ENCODE measurements around the gene EGFLAM. TPM values are rescaled to one million over a fixed set of nuclear protein-coding genes. Genes with fewer than 3 reads are reported as not detected.

EGFLAM gene
- total and polyA plus RNA-seq, 2 experiments from 2014 or later = 0.24 to 1.9 TPM

GRCh38 chr5:38369692-38370091, 111.3 kb downstream of the EGFLAM start:
- H3K36me3 ChIP-seq (ENCODE audit: insufficient read depth) = no peaks in the 10 kb centered on the region
- H3K79me2 ChIP-seq (replicated peaks; ENCODE audit: insufficient read depth) = no peaks in the 10 kb centered on the region
- TF ChIP-seq ZNF331 (CRISPR knock-in tag; IDR thresholded peaks at IDR 0.05; ENCODE audit: low read depth) (no peak), EZH2 (IDR thresholded peaks at IDR 0.05; ENCODE audit: low read depth, unreplicated experiment) (no peak), STAT1 (IDR thresholded peaks at IDR 0.05; ENCODE audit: unreplicated experiment) (no peak), ETS1 (IDR thresholded peaks at IDR 0.05) (no peak), JUNB (IDR thresholded peaks at IDR 0.05; ENCODE audit: unreplicated experiment) (no peak), CTCF (conservative IDR thresholded peaks at IDR 0.05; ENCODE audit: low read depth in 2 of 2) (no peak), ZNF114 (CRISPR knock-in tag; IDR thresholded peaks at IDR 0.05) (no peak), CREB1 (CRISPR knock-in tag; IDR thresholded peaks at IDR 0.05; ENCODE audit: low read depth) (no peak), POLR2AphosphoS5 (IDR thresholded peaks at IDR 0.05; ENCODE audit: low read depth) (no peak), EZH2phosphoT487 (IDR thresholded peaks at IDR 0.05; ENCODE audit: unreplicated experiment) (no peak), NANOG (IDR thresholded peaks at IDR 0.05; ENCODE audit: borderline replicate concordance) (no peak)
- TF ChIP-seq, protein P1, sequence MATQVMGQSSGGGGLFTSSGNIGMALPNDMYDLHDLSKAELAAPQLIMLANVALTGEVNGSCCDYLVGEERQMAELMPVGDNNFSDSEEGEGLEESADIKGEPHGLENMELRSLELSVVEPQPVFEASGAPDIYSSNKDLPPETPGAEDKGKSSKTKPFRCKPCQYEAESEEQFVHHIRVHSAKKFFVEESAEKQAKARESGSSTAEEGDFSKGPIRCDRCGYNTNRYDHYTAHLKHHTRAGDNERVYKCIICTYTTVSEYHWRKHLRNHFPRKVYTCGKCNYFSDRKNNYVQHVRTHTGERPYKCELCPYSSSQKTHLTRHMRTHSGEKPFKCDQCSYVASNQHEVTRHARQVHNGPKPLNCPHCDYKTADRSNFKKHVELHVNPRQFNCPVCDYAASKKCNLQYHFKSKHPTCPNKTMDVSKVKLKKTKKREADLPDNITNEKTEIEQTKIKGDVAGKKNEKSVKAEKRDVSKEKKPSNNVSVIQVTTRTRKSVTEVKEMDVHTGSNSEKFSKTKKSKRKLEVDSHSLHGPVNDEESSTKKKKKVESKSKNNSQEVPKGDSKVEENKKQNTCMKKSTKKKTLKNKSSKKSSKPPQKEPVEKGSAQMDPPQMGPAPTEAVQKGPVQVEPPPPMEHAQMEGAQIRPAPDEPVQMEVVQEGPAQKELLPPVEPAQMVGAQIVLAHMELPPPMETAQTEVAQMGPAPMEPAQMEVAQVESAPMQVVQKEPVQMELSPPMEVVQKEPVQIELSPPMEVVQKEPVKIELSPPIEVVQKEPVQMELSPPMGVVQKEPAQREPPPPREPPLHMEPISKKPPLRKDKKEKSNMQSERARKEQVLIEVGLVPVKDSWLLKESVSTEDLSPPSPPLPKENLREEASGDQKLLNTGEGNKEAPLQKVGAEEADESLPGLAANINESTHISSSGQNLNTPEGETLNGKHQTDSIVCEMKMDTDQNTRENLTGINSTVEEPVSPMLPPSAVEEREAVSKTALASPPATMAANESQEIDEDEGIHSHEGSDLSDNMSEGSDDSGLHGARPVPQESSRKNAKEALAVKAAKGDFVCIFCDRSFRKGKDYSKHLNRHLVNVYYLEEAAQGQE (IDR thresholded peaks at IDR 0.05; ENCODE audit: unreplicated experiment) = no peak
- Mint-ChIP-seq H3K27me3 (ENCODE audit: insufficient read depth, low read depth, poor library complexity) (no peaks in the 10 kb centered on the region), H3K9me3 (no peaks in the 10 kb centered on the region), H3K36me3 (ENCODE audit: low read depth) (no peaks in the 10 kb centered on the region), H3K4me3 (no peak overlapping the region), H3K4me1 (peaks cover 9% of the 10 kb centered on the region; the same call in 1 of the 3 replicates), H3K27ac (no peak overlapping the region)
- H3K27ac ChIP-seq (ENCODE audit: low read depth) = no peak overlapping the region
- ATAC-seq (no peak), DNase-seq (ENCODE audit: low spot score) (no peak)
- no peaks in the 10 kb centered on the region for H3K27me3 ChIP-seq (ENCODE audit: insufficient read depth)
- H3K9me2 ChIP-seq (ENCODE audit: insufficient read depth) = 0 out of 2 replicates have a peak, but pooled peaks cover 2% of the 10 kb centered on the region
- no peak overlapping the region for H3K4me3 ChIP-seq
- no peak overlapping the region for H2AFZ ChIP-seq
- H3K4me2 ChIP-seq = no peak overlapping the region
- no peaks in the 10 kb centered on the region for H3F3A ChIP-seq (replicated peaks; ENCODE audit: low read depth)
- H4K20me1 ChIP-seq (replicated peaks; ENCODE audit: insufficient read depth) = no peaks in the 10 kb centered on the region
- H3K4me1 ChIP-seq (ENCODE audit: insufficient read depth) = no peaks in the 10 kb centered on the region

Measured in GM23338 (cell line).